PFSK-1 (cell line): ENCODE measurements around the gene HSD3B1.

Experiments
- FOXP2 ChIP-seq: optimal IDR thresholded peaks from 2 replicates; pipeline ENCODE3; 2011; ENCODE audit warnings: borderline replicate concordance, control low read depth, inconsistent platforms; ENCODE audit not compliant: insufficient read depth; ENCODE audit errors: extremely low read length, extremely low read depth
- POLR2AphosphoS5 ChIP-seq: IDR thresholded peaks from 2 replicates; pipeline ENCODE4 v1.6.1; 2012; ENCODE audit warnings: low read depth, mild to moderate bottlenecking, control low read depth, low read length, moderate library complexity
- REST ChIP-seq, 2 experiments: IDR thresholded peaks; 2 replicates each; pipeline versions ENCODE4 v1.6.1 to v1.8.0; 2011 to 2012; ENCODE audit warnings: low read depth in 2 of 2, low read length in 2 of 2, control low read depth in 1 of 2, inconsistent platforms in 1 of 2, mild to moderate bottlenecking in 1 of 2, moderate library complexity in 1 of 2; ENCODE audit not compliant: insufficient read depth in 1 of 2
- SIN3A ChIP-seq: IDR thresholded peaks from 2 replicates; pipeline ENCODE4 v1.6.1; 2012; ENCODE audit warnings: mild to moderate bottlenecking, low read length, moderate library complexity, borderline replicate concordance; ENCODE audit not compliant: insufficient read depth
- TAF1 ChIP-seq: IDR thresholded peaks from 2 replicates; pipeline ENCODE4 v1.6.1; 2012; ENCODE audit warnings: low read length, control low read depth, borderline replicate concordance; ENCODE audit not compliant: insufficient read depth

The HSD3B1 gene

GRCh38 chr1:119554183-119554582 lies 47.2 kb downstream of the HSD3B1 start:
- no peak for TF ChIP-seq REST (IDR thresholded peaks at IDR 0.05; ENCODE audit: insufficient read depth in 1 of 2, low read depth in 2 of 2, low read length in 2 of 2)
- TF ChIP-seq FOXP2 = no peak
- TF ChIP-seq SIN3A = no peak
- no peak for TF ChIP-seq TAF1
- TF ChIP-seq POLR2AphosphoS5 = no peak

GRCh38 chr1:119556423-119556822 lies 49.4 kb downstream of the HSD3B1 start:
- TF ChIP-seq REST (IDR thresholded peaks at IDR 0.05; ENCODE audit: insufficient read depth in 1 of 2, low read depth in 2 of 2, low read length in 2 of 2) (no peak), TAF1 (no peak), POLR2AphosphoS5 (no peak), FOXP2 (no peak), SIN3A (no peak)

GRCh38 chr1:119564548-119564947 lies 57.5 kb downstream of the HSD3B1 start:
- TF ChIP-seq REST (IDR thresholded peaks at IDR 0.05; ENCODE audit: insufficient read depth in 1 of 2, low read depth in 2 of 2, low read length in 2 of 2) (no peak), FOXP2 (no peak), SIN3A (no peak), POLR2AphosphoS5 (no peak)
